Esophagus muscularis mucosa (tissue), 4 donors: Measurements from ENCODE around the gene FAM184B.

Experiments
- EP300 ChIP-seq: sonication (generic); formaldehyde crosslinking; IDR thresholded peaks from one replicate; pipeline ENCODE4 v1.6.1; 2017; ENCODE audit warnings: antibody characterized with exemption
- POLR2A ChIP-seq: fragments of 450-650 bp; IDR thresholded peaks from one replicate; pipeline ENCODE4 v1.6.1; 2017; ENCODE audit warnings: antibody characterized with exemption, moderate library complexity, mild to moderate bottlenecking, low read depth
- POLR2AphosphoS5 ChIP-seq, 2 donors: sonication (generic); formaldehyde crosslinking; IDR thresholded peaks; one replicate each; pipeline ENCODE4 v1.6.1; 2017; ENCODE audit warnings: antibody characterized with exemption in 2 of 2
- TF ChIP-seq, protein P1 (sequence below), 3 experiments: fragments of 200-600 bp in 2 of 3; fragments of 450-650 bp in 1 of 3; sonication (generic) in 2 of 3; IDR thresholded peaks; one replicate each; pipeline ENCODE4 v1.5.1; 2017 to 2019; ENCODE audit warnings: antibody characterized with exemption in 3 of 3, mild to moderate bottlenecking in 2 of 3, moderate library complexity in 1 of 3

DNA sequence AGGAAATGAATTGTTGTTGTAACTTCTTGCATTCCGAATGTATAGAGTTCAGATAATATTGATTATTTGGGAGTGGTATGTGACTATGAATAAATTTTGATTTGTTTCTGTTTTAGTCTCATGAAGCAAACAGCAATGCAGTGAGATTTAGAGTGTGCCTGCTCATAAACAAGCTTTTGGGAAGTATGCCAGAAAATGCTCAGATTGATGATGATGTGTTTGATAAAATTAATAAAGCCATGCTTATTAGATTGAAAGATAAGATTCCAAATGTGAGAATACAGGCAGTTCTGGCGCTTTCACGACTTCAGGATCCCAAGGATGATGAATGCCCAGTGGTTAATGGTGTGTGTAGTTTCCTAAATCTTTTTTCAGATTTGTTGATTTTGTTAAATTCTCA, 31.4 kb upstream of the FAM184B start:
- TF ChIP-seq, protein P1, sequence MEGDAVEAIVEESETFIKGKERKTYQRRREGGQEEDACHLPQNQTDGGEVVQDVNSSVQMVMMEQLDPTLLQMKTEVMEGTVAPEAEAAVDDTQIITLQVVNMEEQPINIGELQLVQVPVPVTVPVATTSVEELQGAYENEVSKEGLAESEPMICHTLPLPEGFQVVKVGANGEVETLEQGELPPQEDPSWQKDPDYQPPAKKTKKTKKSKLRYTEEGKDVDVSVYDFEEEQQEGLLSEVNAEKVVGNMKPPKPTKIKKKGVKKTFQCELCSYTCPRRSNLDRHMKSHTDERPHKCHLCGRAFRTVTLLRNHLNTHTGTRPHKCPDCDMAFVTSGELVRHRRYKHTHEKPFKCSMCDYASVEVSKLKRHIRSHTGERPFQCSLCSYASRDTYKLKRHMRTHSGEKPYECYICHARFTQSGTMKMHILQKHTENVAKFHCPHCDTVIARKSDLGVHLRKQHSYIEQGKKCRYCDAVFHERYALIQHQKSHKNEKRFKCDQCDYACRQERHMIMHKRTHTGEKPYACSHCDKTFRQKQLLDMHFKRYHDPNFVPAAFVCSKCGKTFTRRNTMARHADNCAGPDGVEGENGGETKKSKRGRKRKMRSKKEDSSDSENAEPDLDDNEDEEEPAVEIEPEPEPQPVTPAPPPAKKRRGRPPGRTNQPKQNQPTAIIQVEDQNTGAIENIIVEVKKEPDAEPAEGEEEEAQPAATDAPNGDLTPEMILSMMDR (IDR thresholded peaks at IDR 0.05) = no peak
- TF ChIP-seq POLR2AphosphoS5 (IDR thresholded peaks at IDR 0.05) (no peak), POLR2A (no peak), EP300 (no peak)
